Prostate gland (tissue), 2 donors: ENCODE data around the gene LRRC18. TPM values are rescaled to one million over a fixed set of nuclear protein-coding genes. Genes with fewer than 3 reads are reported as not detected.

Experiments
- DNase-seq: peaks from one replicate; pipeline ENCODE4 v3.0.0-alpha.2; 2019; ENCODE audit warnings: low spot score
- H3K27ac ChIP-seq, 2 donors: fragments of 200-600 bp; sonication (generic); 2 replicates each; pipeline ENCODE4 v1.5.1; 2017 to 2019
- H3K27me3 ChIP-seq: fragments of 200-600 bp; sonication (generic); replicated peaks from 2 replicates; pipeline ENCODE4 v1.5.1; 2019; ENCODE audit not compliant: insufficient read depth
- H3K36me3 ChIP-seq, 2 donors: fragments of 200-600 bp; sonication (generic); 1 replicate in 1 of 2; 2 replicates in 1 of 2; pipeline versions ENCODE4 v1.5.1 to v1.8.1; 2017 to 2019
- H3K4me1 ChIP-seq: fragments of 200-600 bp; sonication (generic); replicated peaks from 2 replicates; pipeline ENCODE4 v1.5.1; 2019
- H3K4me3 ChIP-seq, 2 donors: fragments of 200-600 bp; sonication (generic); 2 replicates each; pipeline ENCODE4 v1.5.1; 2017 to 2019
- H3K9me3 ChIP-seq: fragments of 200-600 bp; sonication (generic); 2 replicates; pipeline ENCODE4 v1.5.1; 2017
- POLR2A ChIP-seq: fragments of 450-650 bp; IDR thresholded peaks from one replicate; pipeline ENCODE4 v1.6.1; 2016; ENCODE audit warnings: antibody characterized with exemption, mild to moderate bottlenecking
- POLR2AphosphoS5 ChIP-seq: sonication (generic); formaldehyde crosslinking; IDR thresholded peaks from one replicate; pipeline ENCODE4 v1.6.1; 2017; ENCODE audit warnings: antibody characterized with exemption
- WGBS: methylation state at CpG from one replicate; pipeline ENCODE4 v1.1.5; 2018; 5-methylcytosine and 5-hydroxymethylcytosine counted together
- intact Hi-C: fragments of 100-400 bp; cut with DNase I; formaldehyde crosslinking; loops from one replicate; pipeline ENCODE4 v1.14.2; 2022
- total RNA-seq, 2 donors: library from RNA; depleted of rRNA; stranded (reverse); fragments of >200 nt; gene quantifications; one replicate each; pipeline ENCODE4 v1.1.0, GENCODE V29; 2016
- TF ChIP-seq, protein P1 (sequence below), 4 experiments: fragments of 200-600 bp in 2 of 4; fragments of 450-650 bp in 2 of 4; sonication (generic) in 2 of 4; IDR thresholded peaks; 1 replicate in 3 of 4; 2 replicates in 1 of 4; pipeline ENCODE4 v1.5.1; 2016 to 2019; ENCODE audit warnings: antibody characterized with exemption in 4 of 4, mild to moderate bottlenecking in 2 of 4, moderate library complexity in 2 of 4

LRRC18 gene
- total RNA-seq, 2 donors from 2014 or later: 2.6 TPM; not detected in 1

DNA sequence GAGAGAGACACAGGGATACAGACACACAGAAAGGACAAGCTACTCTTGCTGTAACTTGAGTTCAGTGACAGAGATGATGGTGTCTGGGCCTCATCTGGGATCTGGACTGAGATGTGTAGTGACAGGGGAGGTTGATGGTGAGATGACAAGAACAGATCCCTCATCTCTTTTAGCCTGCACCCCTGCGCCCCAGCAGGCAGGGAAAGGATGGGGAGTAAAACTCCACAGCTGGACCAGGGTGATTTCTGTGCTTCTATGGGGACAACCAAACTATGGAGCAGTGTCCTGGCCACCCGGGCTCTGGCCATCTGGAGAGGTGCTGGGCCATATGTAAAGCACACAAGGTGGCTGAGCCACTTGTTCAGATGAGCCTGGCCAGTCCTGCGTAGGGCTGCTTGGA, 4.5 kb upstream of the LRRC18 start:
- Histone ChIP-seq H3K4me3 (no peak overlapping the region), H3K27ac (no peak overlapping the region), H3K36me3 (no peaks in the 10 kb centered on the region), H3K27me3 (no peaks in the 10 kb centered on the region), H3K4me1 (no peaks in the 10 kb centered on the region), H3K9me3 (no peaks in the 10 kb centered on the region)
- intact Hi-C loops: no loop called here
- DNase-seq: no peak
- no peak for TF ChIP-seq POLR2AphosphoS5
- TF ChIP-seq, protein P1, sequence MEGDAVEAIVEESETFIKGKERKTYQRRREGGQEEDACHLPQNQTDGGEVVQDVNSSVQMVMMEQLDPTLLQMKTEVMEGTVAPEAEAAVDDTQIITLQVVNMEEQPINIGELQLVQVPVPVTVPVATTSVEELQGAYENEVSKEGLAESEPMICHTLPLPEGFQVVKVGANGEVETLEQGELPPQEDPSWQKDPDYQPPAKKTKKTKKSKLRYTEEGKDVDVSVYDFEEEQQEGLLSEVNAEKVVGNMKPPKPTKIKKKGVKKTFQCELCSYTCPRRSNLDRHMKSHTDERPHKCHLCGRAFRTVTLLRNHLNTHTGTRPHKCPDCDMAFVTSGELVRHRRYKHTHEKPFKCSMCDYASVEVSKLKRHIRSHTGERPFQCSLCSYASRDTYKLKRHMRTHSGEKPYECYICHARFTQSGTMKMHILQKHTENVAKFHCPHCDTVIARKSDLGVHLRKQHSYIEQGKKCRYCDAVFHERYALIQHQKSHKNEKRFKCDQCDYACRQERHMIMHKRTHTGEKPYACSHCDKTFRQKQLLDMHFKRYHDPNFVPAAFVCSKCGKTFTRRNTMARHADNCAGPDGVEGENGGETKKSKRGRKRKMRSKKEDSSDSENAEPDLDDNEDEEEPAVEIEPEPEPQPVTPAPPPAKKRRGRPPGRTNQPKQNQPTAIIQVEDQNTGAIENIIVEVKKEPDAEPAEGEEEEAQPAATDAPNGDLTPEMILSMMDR (IDR thresholded peaks at IDR 0.05): no peak
- 91% methylated on average over 3 of the region's 3 CpGs for WGBS

DNA sequence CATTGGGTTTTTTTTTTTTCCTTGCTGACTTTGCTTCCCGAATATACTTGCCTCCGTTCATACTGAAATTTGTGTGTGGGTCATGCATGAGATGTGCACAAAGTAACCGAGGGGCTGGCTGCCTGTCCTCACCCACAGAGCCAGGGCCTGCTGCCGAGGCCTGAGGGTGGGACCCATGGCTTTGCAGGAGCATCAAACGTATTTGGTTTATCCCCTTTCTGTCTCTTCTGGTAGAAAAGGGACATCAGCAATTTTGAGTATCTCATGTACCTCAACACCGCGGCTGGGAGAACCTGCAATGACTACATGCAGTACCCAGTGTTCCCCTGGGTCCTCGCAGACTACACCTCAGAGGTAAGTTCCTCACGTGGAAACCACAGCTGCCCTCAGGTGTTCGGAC, 3.5 kb upstream of the LRRC18 start:
- Histone ChIP-seq H3K9me3 (no peaks in the 10 kb centered on the region), H3K27ac (no peak overlapping the region), H3K27me3 (no peaks in the 10 kb centered on the region), H3K36me3 (no peaks in the 10 kb centered on the region), H3K4me1 (no peaks in the 10 kb centered on the region), H3K4me3 (no peak overlapping the region)
- intact Hi-C loops: no loop called here
- DNase-seq: no peak
- 99% methylated on average over 10 of the region's 10 CpGs for WGBS
- TF ChIP-seq POLR2A (no peak), POLR2AphosphoS5 (no peak)
- TF ChIP-seq, protein P1 (IDR thresholded peaks at IDR 0.05): no peak

DNA sequence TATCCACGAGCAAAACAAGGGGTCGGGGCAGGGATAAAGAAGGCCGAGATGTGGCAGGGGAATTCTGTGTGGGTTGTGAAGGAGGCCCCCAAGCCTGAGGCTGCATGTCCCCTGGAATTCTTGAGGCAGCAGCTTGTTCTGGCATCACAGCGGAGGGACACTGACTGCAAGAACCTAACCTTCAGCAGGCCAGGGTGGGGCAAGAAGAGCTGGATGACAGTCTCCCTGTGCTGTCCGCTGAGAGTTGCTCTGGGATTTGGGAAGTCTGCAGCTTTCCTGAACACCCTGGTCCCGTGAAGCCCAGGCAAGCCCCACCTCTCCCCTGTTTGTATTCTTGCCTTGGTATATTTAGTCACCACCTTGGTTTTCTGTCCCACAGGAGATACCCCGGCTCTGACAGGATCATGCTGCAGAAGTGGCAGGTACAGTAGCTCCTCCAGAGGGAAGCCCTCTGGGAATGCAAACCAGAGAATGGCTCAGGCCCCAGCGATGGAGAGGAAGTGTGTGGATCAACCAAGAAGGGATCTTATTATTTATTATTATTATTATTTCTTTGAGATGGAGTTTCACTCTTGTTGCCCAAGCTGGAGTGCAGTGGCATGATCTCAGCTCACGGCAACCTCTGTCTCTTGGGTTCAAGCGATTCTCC, 1.9 kb upstream of the LRRC18 start:
- no peaks in the 10 kb centered on the region for H3K9me3 ChIP-seq
- DNase-seq: no peak
- no peak overlapping the region for H3K27ac ChIP-seq
- H3K27me3 ChIP-seq: no peaks in the 10 kb centered on the region
- TF ChIP-seq POLR2A (no peak), POLR2AphosphoS5 (no peak)
- TF ChIP-seq, protein P1 (IDR thresholded peaks at IDR 0.05): no peak
- H3K4me1 ChIP-seq: no peaks in the 10 kb centered on the region
- WGBS: 89% methylated on average over 10 of the region's 10 CpGs
- H3K36me3 ChIP-seq: no peaks in the 10 kb centered on the region
- intact Hi-C loops: no loop called here
- H3K4me3 ChIP-seq: no peak overlapping the region

DNA sequence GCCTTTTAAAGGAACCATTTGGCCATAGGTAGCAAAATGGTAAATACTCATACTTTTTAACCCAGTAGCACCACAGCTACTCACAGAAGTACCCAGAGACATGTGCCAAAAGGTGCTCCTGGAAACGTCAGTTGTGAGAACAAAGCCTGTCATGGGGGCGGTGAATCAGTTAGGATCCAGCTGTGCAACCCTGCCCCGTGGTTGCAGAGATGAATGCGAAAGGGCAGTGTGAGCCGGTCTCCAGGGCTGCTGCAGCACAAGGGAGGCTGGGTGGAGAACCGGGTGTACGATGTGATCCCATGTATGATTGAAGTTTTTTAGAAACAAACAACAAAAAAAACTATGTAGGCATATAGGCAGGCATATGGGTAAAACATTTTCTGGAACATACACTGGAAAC, 1.3 kb upstream of the LRRC18 start:
- TF ChIP-seq, protein P1 (IDR thresholded peaks at IDR 0.05): no peak
- TF ChIP-seq POLR2AphosphoS5: no peak
- no peak for TF ChIP-seq POLR2A
- Histone ChIP-seq H3K27ac (no peak overlapping the region), H3K36me3 (no peaks in the 10 kb centered on the region), H3K9me3 (no peaks in the 10 kb centered on the region), H3K4me1 (no peaks in the 10 kb centered on the region), H3K27me3 (no peaks in the 10 kb centered on the region), H3K4me3 (no peak overlapping the region)
- intact Hi-C loops: no loop called here
- 74% methylated on average over 7 of the region's 7 CpGs for WGBS
- DNase-seq: no peak

DNA sequence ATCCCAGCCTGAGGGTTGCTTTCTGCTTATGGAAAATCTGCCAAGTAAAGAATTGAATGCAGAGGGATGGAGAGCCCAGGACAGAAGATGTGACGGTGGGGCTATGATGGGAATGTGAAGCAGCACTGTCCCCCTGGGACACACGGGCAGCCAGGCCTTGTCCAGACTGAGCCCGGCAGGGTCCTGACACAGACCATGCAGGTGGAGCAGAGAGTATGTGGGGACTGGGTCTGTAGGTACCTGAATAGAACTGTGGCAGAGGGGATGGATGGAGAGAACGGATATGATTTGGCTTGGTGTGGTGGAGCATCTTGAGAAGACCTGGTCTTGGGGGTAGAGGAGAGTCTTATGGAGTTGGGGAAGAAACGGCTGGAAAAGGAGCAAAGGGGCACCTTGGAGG, 732 bp upstream of the LRRC18 start:
- intact Hi-C loops: no loop called here
- Histone ChIP-seq H3K4me1 (no peaks in the 10 kb centered on the region), H3K4me3 (no peak overlapping the region), H3K27ac (no peak overlapping the region), H3K27me3 (no peaks in the 10 kb centered on the region), H3K9me3 (no peaks in the 10 kb centered on the region), H3K36me3 (no peaks in the 10 kb centered on the region)
- WGBS: 94% methylated on average over 5 of the region's 5 CpGs
- DNase-seq: no peak
- no peak for TF ChIP-seq POLR2A
- TF ChIP-seq, protein P1 (IDR thresholded peaks at IDR 0.05): no peak
- no peak for TF ChIP-seq POLR2AphosphoS5
